Activated naive CD4-positive, alpha-beta T cell treated with anti-CD3 and anti-CD28 coated beads, Interleukin-2, amount 10 ng/mL, durations not matched to agents 7 days and 5 days (primary cell): ENCODE results near the gene SLC38A9.
"Not testable (repeated sequence)": the region's sequence is repeated elsewhere in the genome, so short reads cannot be mapped to it uniquely, and the experiment has no call there.

ENCODE experiments used
- CTCF ChIA-PET: fragments of 350-600 bp; sonication (Branson Sonifier 250); formaldehyde crosslinking; loops from one replicate; lab custom pipeline; 2021; ENCODE audit warnings: antibody characterized with exemption; lab: Charles Lee
- DNase-seq: peaks from one replicate; pipeline ENCODE4 v3.0.0-alpha.2; 2020
- H3K27ac Mint-ChIP-seq: one replicate; pipeline ENCODE4 v1.8.0; 2021; ENCODE audit warnings: mild to moderate bottlenecking, moderate library complexity, mixed read lengths
- H3K27me3 Mint-ChIP-seq: one replicate; pipeline ENCODE4 v1.8.0; 2021; ENCODE audit warnings: mild to moderate bottlenecking, mixed read lengths
- H3K36me3 Mint-ChIP-seq: one replicate; pipeline ENCODE4 v1.8.0; 2021; ENCODE audit warnings: mixed read lengths
- H3K4me1 Mint-ChIP-seq: one replicate; pipeline ENCODE4 v1.8.0; 2021; ENCODE audit warnings: mixed read lengths
- H3K4me3 Mint-ChIP-seq: one replicate; pipeline ENCODE4 v1.8.0; 2021; ENCODE audit warnings: mild to moderate bottlenecking, moderate library complexity, mixed read lengths
- H3K9me3 Mint-ChIP-seq: one replicate; pipeline ENCODE4 v1.8.0; 2021; ENCODE audit warnings: mixed read lengths

SLC38A9 gene

DNA sequence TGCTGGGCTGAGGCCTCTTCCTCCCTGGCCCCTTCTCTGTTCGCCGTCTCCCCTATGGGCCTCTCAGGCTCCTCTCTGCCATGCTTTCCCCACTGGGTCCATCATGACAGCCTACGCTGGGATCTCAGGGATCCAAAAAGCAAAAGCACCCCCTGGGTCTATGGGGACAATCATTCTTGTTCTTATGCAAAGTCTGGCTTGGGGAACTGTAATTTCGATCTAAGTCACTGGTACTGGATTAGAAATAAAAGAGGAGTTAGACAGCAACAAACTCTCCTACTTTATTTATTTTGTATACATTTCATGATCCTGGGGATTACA is 86.6 kb downstream of the SLC38A9 start:
- no peaks in the 10 kb centered on the region for H3K9me3 Mint-ChIP-seq
- CTCF ChIA-PET, result no interaction called here
- H3K4me3 Mint-ChIP-seq, result no peak overlapping the region
- DNase-seq, result no peak
- peaks cover 8% of the 10 kb centered on the region for H3K36me3 Mint-ChIP-seq
- no peaks in the 10 kb centered on the region for H3K27me3 Mint-ChIP-seq
- peaks cover 12% of the 10 kb centered on the region for H3K4me1 Mint-ChIP-seq
- peak overlapping the region; percentile 26 for H3K27ac Mint-ChIP-seq

DNA sequence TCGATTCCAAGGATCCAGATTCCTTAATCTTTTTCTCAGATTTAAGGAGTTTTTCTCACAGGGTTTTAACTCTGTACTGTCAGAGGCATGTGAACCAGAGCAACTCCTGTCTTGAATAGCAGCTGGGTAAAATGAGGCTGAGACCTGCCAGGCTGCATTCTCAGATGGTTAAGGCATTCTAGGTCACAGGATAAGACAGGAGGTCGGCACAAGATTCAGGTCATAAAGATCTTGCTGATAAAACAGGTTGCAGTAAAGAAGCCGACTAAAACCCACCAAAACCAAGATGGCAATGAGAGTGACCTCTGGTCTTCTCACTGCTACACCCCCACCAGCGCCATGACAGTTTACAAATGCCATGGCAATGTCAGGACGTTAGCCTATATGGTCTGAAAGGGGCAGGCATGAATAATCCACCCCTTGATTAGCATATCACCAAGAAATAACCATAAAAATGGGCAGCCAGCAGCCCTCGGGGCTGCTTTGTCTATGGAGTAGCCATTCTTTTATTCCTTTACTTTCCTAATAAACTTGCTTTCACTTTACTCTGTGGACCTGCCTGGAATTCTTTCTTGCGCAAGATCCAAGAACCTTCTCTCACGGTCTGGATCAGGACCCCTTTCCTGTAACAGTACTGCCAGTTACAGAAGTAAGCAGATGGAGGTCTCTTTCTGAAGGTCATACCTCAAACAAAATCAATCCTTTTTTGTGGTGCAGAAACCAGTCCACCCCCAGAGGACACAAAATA is 87.1 kb downstream of the SLC38A9 start:
- no peak overlapping the region for H3K27ac Mint-ChIP-seq
- no peaks in the 10 kb centered on the region for H3K9me3 Mint-ChIP-seq
- CTCF ChIA-PET, result no interaction called here
- H3K36me3 Mint-ChIP-seq, result peaks cover 7% of the 10 kb centered on the region
- peaks cover 12% of the 10 kb centered on the region for H3K4me1 Mint-ChIP-seq
- DNase-seq, result no peak
- H3K27me3 Mint-ChIP-seq, result no peaks in the 10 kb centered on the region
- no peak overlapping the region for H3K4me3 Mint-ChIP-seq

DNA sequence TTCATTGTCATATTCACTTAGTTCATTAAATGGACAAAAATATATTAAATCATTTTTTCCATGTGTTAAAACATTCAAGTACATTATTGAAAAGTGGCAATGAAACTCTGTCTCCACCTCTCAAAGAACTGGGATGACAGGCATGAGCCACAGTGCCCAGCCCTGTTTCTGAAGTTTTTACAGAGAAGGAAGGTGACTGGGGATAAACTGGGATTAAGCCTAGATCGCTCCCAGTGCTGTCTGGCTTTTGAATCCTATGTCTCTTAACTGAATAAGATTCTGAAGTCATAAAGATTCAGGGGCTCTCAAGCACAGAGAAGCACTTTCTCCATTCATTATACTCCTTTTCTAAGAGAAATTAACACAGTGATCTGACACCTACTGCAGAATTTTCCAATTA is 88.3 kb downstream of the SLC38A9 start:
- H3K4me1 Mint-ChIP-seq, result peaks cover 12% of the 10 kb centered on the region
- H3K27ac Mint-ChIP-seq, result no peak overlapping the region
- CTCF ChIA-PET, result no interaction called here
- H3K36me3 Mint-ChIP-seq, result peaks cover 6% of the 10 kb centered on the region
- no peak overlapping the region for H3K4me3 Mint-ChIP-seq
- H3K9me3 Mint-ChIP-seq, result no peaks in the 10 kb centered on the region
- no peaks in the 10 kb centered on the region for H3K27me3 Mint-ChIP-seq
- no peak for DNase-seq

DNA sequence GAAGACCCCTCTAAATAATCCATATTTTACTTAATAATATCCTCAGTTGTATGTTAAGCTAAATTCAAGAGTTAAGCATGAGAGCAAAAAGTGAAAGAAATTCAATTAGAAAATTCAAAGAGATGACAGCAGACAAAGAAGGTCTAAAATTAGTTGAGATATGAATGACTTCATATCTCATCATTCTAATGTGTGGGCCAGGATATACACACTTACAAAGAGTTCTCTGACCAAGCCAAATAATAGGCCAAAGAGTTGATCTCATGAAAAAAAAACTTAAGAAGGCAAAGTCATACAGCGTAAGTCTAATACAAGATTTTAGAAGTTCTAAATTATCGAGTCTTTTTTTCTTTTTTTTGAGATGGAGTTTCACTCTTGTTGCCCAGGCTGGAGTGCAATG is 89.7 kb downstream of the SLC38A9 start:
- no peak for DNase-seq
- Mint-ChIP-seq H3K36me3 (peaks cover 6% of the 10 kb centered on the region), H3K27ac (no peak overlapping the region), H3K27me3 (no peaks in the 10 kb centered on the region), H3K4me3 (no peak overlapping the region), H3K9me3 (no peaks in the 10 kb centered on the region), H3K4me1 (peaks cover 12% of the 10 kb centered on the region)
- CTCF ChIA-PET, result interaction anchor here (0.6 to 1.2 kb wide), 2 partner anchors 153 to 182 kb away, joined by 3 to 4 read pairs; no protein-coding TSS in a partner anchor

DNA sequence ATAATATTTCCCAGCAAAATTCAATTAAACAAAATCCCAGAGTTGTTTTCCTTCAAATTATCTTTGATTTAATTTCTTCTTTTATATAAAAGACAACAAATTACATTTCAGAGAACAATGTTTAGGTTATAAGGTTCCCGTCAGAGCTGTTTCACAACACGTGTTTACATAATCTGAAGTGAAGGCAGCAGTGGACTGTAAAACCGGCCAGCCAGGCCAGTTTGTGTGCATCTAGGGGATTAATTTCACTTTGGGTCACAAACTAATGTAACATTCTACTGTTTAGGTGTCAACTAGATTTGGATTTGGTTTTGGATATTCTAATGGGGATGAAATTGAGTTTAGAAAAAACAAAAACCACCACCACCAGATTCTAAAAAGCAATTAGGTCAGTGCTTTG is 90.9 kb downstream of the SLC38A9 start:
- H3K27ac Mint-ChIP-seq, result no peak overlapping the region
- DNase-seq, result no peak
- no peak overlapping the region for H3K4me3 Mint-ChIP-seq
- H3K4me1 Mint-ChIP-seq, result peaks cover 8% of the 10 kb centered on the region
- H3K27me3 Mint-ChIP-seq, result no peaks in the 10 kb centered on the region
- H3K9me3 Mint-ChIP-seq, result no peaks in the 10 kb centered on the region
- H3K36me3 Mint-ChIP-seq, result peaks cover 6% of the 10 kb centered on the region
- CTCF ChIA-PET, result no interaction called here

DNA sequence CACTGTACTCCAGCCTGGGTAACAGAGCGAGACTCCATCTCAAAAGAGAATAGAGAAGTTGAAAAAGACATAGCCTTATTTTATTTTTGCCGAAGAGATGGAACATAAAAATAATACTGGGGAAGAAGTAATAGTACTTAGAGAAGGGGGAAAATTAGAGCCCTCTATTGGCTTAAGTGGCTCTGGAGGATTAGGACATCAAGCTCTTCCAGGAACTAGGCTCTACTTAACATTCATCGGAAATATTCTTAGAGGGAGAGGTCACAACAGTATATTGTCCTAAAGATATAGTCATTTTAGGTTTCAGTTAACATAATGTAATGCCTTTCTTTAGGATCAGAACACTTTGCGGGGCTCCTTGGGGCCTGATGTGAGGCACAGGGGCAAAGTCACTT is 91.4 kb downstream of the SLC38A9 start:
- peaks cover 3% of the 10 kb centered on the region for H3K36me3 Mint-ChIP-seq
- H3K27me3 Mint-ChIP-seq, result no peaks in the 10 kb centered on the region
- no peaks in the 10 kb centered on the region for H3K9me3 Mint-ChIP-seq
- H3K4me3 Mint-ChIP-seq, result no peak overlapping the region
- CTCF ChIA-PET, result no interaction called here
- peaks cover 3% of the 10 kb centered on the region for H3K4me1 Mint-ChIP-seq
- H3K27ac Mint-ChIP-seq, result no peak overlapping the region
- no peak for DNase-seq

DNA sequence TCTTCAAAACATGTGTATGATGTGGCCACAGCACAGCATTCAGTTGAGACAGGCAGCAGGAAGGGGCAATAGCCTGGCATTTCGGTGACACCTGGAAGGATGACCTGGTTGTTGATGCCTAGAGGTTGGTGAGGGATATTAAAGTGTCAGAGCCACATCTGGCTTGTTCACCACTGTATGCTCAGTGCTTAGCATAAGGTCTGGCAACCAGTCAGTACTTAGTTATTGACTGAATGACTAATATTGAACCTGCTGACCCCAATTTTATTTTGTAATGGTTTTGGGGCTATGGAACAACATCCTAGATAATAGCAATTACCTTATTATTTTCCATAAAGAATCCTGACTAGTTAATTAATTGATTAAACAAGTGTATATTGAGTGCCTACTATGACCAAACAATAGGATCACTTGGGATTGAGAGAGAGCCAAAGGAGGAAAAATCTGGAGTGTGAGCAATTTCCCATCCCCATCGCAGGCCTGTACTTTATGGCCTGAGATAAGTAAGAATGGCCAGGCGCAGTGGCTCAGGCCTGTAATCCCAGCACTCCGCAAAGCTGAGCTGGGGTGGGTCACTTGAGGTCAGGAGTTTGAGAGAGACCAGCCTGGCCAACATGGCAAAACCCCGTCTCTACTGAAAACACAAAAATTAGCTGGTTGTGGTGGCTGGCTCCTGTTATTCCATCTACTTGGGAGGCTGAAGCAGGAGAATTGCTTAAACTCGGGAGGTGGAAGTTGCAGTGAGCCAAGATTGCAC is 91.9 kb downstream of the SLC38A9 start:
- no peaks in the 10 kb centered on the region for H3K27me3 Mint-ChIP-seq
- H3K9me3 Mint-ChIP-seq, result no peaks in the 10 kb centered on the region
- H3K27ac Mint-ChIP-seq, result no peak overlapping the region
- no peaks in the 10 kb centered on the region for H3K4me1 Mint-ChIP-seq
- no peaks in the 10 kb centered on the region for H3K36me3 Mint-ChIP-seq
- no peak for DNase-seq
- no peak overlapping the region for H3K4me3 Mint-ChIP-seq
- CTCF ChIA-PET, result no interaction called here

DNA sequence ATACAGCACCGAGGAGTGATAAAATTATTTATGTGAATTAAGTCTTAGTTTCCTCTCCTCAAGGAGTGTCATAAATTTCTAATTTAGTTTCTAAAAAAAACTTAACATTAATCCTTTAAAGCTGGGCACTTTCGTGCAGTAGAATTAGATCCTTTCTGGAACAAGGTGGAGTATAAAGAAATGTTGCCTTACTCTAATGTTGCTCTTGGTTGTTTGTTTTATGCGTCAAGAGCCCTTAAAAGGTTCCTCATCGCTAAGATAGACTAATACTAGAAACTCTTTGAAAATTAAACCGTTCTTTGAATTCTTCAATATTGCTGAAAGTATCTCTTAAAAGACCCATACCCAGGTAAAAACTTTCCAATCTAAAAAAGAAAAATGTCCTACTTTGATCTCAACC is 93.8 kb downstream of the SLC38A9 start:
- Mint-ChIP-seq H3K4me3 (no peak overlapping the region), H3K27me3 (no peaks in the 10 kb centered on the region), H3K4me1 (no peaks in the 10 kb centered on the region), H3K36me3 (no peaks in the 10 kb centered on the region), H3K27ac (no peak overlapping the region), H3K9me3 (no peaks in the 10 kb centered on the region)
- no peak for DNase-seq
- CTCF ChIA-PET, result no interaction called here

DNA sequence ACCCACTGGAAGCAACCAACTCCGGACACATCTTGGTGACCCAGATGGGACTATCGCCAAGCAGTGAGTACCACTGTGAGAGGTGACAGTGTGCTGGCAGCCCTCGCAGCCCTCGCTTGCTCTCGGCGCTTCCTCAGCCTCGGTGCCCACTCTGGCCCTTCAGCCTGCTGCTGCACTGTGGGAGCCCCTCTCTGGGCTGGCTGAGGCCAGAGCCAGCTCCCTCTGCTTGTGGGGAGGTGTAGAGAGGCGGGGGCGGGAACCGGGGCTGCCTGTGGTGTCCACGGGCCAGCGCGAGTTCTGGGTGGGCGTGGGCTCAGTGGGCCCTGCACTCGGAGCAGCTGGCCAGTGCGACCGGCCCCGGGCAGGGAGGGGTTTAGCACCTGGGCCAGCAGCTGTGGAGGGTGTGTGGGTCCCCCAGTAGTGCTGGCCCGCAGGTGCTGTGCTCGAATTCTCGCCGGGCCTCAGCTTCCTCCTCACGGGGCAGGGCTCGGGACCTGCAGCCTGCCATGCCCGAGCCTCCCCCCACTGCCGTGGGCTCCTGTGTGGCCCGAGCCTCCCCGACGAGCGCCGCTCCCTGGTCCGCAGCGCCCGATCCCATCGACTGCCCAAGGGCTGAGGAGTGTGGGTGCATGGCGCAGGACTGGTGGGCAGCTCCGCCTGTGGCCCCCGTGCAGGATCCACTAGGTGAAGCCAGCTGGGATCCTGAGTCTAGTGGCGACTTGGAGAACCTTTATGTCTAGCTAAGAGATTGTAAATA is 98.8 kb downstream of the SLC38A9 start:
- Mint-ChIP-seq H3K36me3 (no peaks in the 10 kb centered on the region), H3K4me3 (no peak overlapping the region), H3K27me3 (peaks cover 3% of the 10 kb centered on the region), H3K9me3 (no peaks in the 10 kb centered on the region), H3K27ac (no peak overlapping the region), H3K4me1 (peaks cover 4% of the 10 kb centered on the region)
- DNase-seq, result no peak
- CTCF ChIA-PET, result no interaction called here

DNA sequence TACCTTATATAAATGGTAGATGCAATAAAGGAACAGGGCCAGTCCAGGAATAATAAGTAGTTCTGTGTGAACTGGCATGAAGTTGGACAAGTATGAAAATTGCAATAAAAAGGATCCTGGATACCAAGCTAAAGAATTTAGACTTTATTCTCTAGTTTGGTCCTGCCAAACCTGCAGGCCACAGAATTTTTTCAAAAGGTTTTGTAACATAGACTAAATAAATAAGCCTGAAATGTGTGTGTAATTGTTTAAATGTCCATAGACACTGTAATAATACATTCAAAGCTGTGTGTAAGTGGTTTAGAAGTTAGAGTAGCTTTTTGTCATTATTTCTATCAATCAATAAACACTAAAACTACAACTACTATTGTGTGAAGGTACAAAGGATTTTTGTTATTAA is 101.6 kb downstream of the SLC38A9 start:
- peaks cover 3% of the 10 kb centered on the region for H3K27me3 Mint-ChIP-seq
- peaks cover 7% of the 10 kb centered on the region for H3K4me1 Mint-ChIP-seq
- no peaks in the 10 kb centered on the region for H3K36me3 Mint-ChIP-seq
- H3K4me3 Mint-ChIP-seq, result no peak overlapping the region
- H3K9me3 Mint-ChIP-seq, result no peaks in the 10 kb centered on the region
- CTCF ChIA-PET, result no interaction called here
- no peak for DNase-seq
- no peak overlapping the region for H3K27ac Mint-ChIP-seq

DNA sequence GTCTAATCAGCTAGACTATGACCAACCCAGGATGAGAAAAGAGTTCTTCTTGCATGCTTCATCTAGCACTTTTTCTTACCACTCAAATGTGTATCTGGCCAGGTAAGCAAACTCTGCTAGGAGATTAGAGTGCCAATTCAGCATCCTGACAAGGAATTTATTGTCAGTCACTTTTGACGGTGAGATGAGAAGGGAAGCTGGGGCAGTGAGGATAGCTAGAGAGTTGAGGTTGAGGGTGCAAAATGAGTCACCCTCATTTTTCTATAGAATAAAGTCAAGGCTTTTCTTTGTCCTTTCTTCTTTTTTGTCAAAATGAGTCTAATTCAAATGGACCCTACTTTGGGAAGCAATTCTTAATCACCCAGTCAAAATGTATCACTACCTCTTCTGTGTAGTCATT is 102.7 kb downstream of the SLC38A9 start:
- CTCF ChIA-PET, result no interaction called here
- Mint-ChIP-seq H3K27ac (no peak overlapping the region), H3K27me3 (peaks cover 3% of the 10 kb centered on the region), H3K36me3 (no peaks in the 10 kb centered on the region), H3K4me1 (peaks cover 7% of the 10 kb centered on the region), H3K9me3 (no peaks in the 10 kb centered on the region), H3K4me3 (no peak overlapping the region)
- no peak for DNase-seq

DNA sequence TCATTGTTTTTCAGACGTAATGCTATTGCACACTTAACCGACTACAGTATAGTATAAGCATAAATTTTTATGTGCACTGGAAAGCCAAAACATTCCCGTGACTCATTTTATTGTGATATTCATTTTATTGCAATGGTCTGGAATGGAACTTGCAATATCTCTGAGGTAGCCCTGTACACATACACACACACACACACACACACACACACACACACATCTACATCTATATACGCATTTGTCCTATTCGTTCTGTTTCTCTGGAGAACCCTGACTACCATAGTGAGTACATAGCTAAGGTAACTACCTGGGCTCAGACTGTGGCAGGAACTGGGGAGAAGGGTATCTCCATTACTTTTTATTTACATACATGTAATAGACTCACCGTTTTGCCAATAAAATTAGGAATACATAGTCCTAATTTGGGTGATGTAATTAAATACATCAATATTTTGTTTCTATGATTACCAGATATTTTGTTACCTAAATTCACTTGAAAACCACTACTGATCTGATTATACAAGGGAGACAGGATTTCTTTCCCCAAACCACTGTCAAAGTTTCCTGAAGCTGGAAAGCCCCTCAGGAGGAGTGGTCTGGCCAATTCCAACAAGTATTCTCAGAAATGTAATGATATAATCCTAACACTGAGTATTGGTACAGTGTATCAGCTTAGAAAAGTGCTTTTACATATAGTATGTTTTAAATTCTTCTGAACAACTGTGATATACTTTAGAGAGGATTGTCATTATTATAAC is 103.4 kb downstream of the SLC38A9 start:
- H3K4me1 Mint-ChIP-seq, result peaks cover 7% of the 10 kb centered on the region
- DNase-seq, result no peak
- H3K27me3 Mint-ChIP-seq, result peaks cover 6% of the 10 kb centered on the region
- no peak overlapping the region for H3K4me3 Mint-ChIP-seq
- no peak overlapping the region for H3K27ac Mint-ChIP-seq
- CTCF ChIA-PET, result no interaction called here
- no peaks in the 10 kb centered on the region for H3K9me3 Mint-ChIP-seq
- H3K36me3 Mint-ChIP-seq, result no peaks in the 10 kb centered on the region

DNA sequence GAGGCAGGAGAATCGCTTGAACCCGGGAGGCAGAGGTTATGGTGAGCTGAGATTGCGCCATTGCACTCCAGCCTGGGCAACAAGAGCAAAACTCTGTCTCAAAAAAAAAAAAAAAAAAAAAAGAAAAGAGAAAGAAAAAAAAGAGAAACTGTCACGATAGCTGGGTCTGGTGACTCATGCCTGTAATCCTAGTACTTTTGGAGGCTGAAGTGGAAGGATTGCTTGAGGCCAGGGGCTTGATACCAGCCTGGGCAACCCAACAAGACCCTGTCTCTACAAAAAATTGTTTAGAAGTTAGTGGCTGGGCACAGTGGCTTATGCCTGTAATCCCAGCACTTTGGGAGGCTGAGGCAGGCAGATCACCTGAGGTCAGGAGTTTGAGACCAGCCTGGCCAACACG is 104.8 kb downstream of the SLC38A9 start:
- H3K4me3 Mint-ChIP-seq, H3K27ac Mint-ChIP-seq, H3K9me3 Mint-ChIP-seq, H3K36me3 Mint-ChIP-seq, H3K27me3 Mint-ChIP-seq, DNase-seq, CTCF ChIA-PET: not testable (repeated sequence)
- peaks cover 14% of the 10 kb centered on the region for H3K4me1 Mint-ChIP-seq

DNA sequence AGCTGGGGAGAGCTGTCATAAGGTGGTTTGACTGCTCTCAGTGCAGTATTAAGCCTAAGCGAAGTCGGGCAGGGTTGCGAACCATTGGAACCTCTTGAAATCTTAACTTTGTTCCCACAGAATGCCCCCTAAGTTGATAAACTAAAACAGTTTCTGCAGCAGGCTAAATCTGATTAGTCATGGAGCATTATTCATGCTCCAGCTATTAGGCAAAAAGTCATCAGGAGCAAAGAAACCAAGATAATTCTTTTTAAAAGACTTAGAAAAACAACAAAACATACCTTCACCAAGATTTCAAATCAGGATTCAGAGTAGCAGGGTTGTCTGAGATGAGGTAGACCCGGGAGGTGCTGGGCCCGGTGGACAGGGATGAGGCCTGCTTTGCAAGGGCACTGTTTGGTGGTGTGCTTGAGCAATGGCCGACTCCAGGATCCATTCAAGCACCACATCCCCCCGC is 107.5 kb downstream of the SLC38A9 start:
- Mint-ChIP-seq H3K4me3 (no peak overlapping the region), H3K27me3 (peaks cover 4% of the 10 kb centered on the region), H3K27ac (no peak overlapping the region), H3K36me3 (no peaks in the 10 kb centered on the region), H3K4me1 (peaks cover 39% of the 10 kb centered on the region), H3K9me3 (no peaks in the 10 kb centered on the region)
- CTCF ChIA-PET, result no interaction called here
- no peak for DNase-seq
